ENCODE data around the gene CAMTA2. TPM values are rescaled to one million over a fixed set of nuclear protein-coding genes. Genes with fewer than 3 reads are reported as not detected.

CAMTA2 gene
- total RNA-seq, 4 donors from 2014 or later: 35.9 to 71.8 (median 51.8) TPM

DNA sequence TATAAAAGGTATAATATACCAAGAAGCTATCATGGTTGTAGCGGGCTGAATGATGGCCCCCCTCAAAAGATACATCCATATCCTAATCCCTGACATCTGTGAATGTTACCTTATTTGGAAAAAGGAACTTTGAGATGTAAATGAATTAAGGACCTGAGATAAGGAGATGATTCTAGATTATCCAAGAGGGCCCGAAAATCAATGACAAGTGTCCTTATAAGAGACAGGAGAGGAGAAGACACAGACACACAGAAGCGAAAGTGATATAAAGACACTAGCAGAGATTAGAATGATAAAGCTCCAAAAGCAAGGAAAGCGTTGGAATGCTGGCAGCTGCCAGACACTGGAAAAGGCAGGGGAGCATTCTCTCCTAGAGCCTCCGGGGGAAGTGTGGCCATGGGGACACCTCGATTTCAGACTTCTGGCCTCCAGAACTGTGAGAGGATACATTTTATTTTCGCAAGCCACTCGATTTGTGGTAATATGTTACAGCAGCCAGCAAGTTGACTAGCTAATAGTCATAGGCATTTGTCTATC lies 67.9 kb downstream of the CAMTA2 start:
- TF ChIP-seq POLR2AphosphoS5 (IDR thresholded peaks at IDR 0.05): no peak
- TF ChIP-seq, protein P1, sequence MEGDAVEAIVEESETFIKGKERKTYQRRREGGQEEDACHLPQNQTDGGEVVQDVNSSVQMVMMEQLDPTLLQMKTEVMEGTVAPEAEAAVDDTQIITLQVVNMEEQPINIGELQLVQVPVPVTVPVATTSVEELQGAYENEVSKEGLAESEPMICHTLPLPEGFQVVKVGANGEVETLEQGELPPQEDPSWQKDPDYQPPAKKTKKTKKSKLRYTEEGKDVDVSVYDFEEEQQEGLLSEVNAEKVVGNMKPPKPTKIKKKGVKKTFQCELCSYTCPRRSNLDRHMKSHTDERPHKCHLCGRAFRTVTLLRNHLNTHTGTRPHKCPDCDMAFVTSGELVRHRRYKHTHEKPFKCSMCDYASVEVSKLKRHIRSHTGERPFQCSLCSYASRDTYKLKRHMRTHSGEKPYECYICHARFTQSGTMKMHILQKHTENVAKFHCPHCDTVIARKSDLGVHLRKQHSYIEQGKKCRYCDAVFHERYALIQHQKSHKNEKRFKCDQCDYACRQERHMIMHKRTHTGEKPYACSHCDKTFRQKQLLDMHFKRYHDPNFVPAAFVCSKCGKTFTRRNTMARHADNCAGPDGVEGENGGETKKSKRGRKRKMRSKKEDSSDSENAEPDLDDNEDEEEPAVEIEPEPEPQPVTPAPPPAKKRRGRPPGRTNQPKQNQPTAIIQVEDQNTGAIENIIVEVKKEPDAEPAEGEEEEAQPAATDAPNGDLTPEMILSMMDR (IDR thresholded peaks at IDR 0.05): no peak
- TF ChIP-seq EP300 (IDR thresholded peaks at IDR 0.05; ENCODE audit: low read depth): no peak
- TF ChIP-seq POLR2A (IDR thresholded peaks at IDR 0.05): no peak
- H3K27me3 ChIP-seq: no peaks in the 10 kb centered on the region
- no peaks in the 10 kb centered on the region for H3K9me3 ChIP-seq
- DNase-seq: no peak
- no peaks in the 10 kb centered on the region for H3K36me3 ChIP-seq
- intact Hi-C loops (cut with DNase I; ENCODE audit: low total_unique reads): no loop called here
- in situ Hi-C loops (cut with MboI; ENCODE audit: low pct_ligation_motif_present in 1 of 4, low pct_unique_long_range_greater_than_20kb in 1 of 4, low sequenced_read_pairs in 3 of 4): loop anchor here in 3 of 4 donors (10.0 to 25.0 kb wide), 3 partner anchors 55 to 145 kb away; no protein-coding TSS in a partner anchor
- H3K4me3 ChIP-seq: no peak overlapping the region
- WGBS, 2 donors (ENCODE audit: low coverage in 1 of 2): 77 to 85% methylated on average over 8 of the region's 8 CpGs
- H3K4me1 ChIP-seq: no peaks in the 10 kb centered on the region
- no peak overlapping the region for H3K27ac ChIP-seq

Small RNA genes lying within 50 kb of the gene (small RNA-seq; reads per million reads assigned to genes)
- gene MIR6864 (0 to 0.18 (median 0) reads per million in 4 donors), gene MIR6865 (0 to 0.28 (median 0.06) reads per million in 4 donors)

Other genes with a start within 250 kb of the CAMTA2 start
- gene ZMYND15, start 247.8 kb downstream of the CAMTA2 start, total RNA-seq: 1 to 10 TPM in 1 of 4 donors, under 1 TPM in 1, not detected in 2; 0.82 to 1.4 TPM
- 10 to 100 TPM; 13.0 to 72.6 (median 27.0) TPM for gene CXCL16, start 247.7 kb downstream of the CAMTA2 start, total RNA-seq
- 10 to 100 TPM in 3 of 4 donors, 1 to 10 TPM in 1; 5.2 to 42.6 (median 26.1) TPM for gene TM4SF5, start 215.8 kb downstream of the CAMTA2 start, total RNA-seq
- gene VMO1, start 201.3 kb downstream of the CAMTA2 start, total RNA-seq: 1 to 10 TPM in 2 of 4 donors, under 1 TPM in 1, not detected in 1; 0.68 to 5.2 (median 1.9) TPM
- 1 to 10 TPM in 1 of 4 donors, under 1 TPM in 1, not detected in 2; 0.41 to 1.7 TPM for gene GLTPD2, start 198.7 kb downstream of the CAMTA2 start, total RNA-seq
- 100 to 1,000 TPM in 2 of 4 donors, 10 to 100 TPM in 2; 34.0 to 111 (median 80.9) TPM for gene PSMB6, start 191.5 kb downstream of the CAMTA2 start, total RNA-seq
- 10 to 100 TPM; 13.9 to 81.9 (median 18.9) TPM for gene PLD2, start 180.5 kb downstream of the CAMTA2 start, total RNA-seq
- gene MINK1, start 154.3 kb downstream of the CAMTA2 start, total RNA-seq: 100 to 1,000 TPM; 128 to 406 (median 181) TPM
- gene C17orf107, start 88.1 kb downstream of the CAMTA2 start, total RNA-seq: 1 to 10 TPM in 3 of 4 donors, not detected in 1; 1.8 to 3.2 (median 2.1) TPM
- gene CHRNE, start 84.6 kb downstream of the CAMTA2 start, total RNA-seq: under 1 TPM in 1 of 4 donors, not detected in 3; 0.32 TPM
- gene GP1BA, start 55.4 kb downstream of the CAMTA2 start, total RNA-seq: not detected
- gene SLC25A11, start 47.6 kb downstream of the CAMTA2 start, total RNA-seq: 100 to 1,000 TPM in 1 of 4 donors, 10 to 100 TPM in 3; 62.4 to 120 (median 83.9) TPM
- gene RNF167, start 47.4 kb downstream of the CAMTA2 start, total RNA-seq: 100 to 1,000 TPM in 1 of 4 donors, 10 to 100 TPM in 3; 57.2 to 348 (median 73.7) TPM
- 1,000 to 10,000 TPM in 1 of 4 donors, 100 to 1,000 TPM in 3; 743 to 1,049 (median 945) TPM for gene PFN1, start 39.1 kb downstream of the CAMTA2 start, total RNA-seq
- 100 to 1,000 TPM in 1 of 4 donors, 10 to 100 TPM in 1, 1 to 10 TPM in 2; 2.5 to 211 (median 12.9) TPM for gene ENO3, start 36.6 kb downstream of the CAMTA2 start, total RNA-seq
- 10 to 100 TPM in 3 of 4 donors, 1 to 10 TPM in 1; 8.2 to 64.7 (median 47.4) TPM for gene SPAG7, start 19.9 kb downstream of the CAMTA2 start, total RNA-seq
- gene INCA1, start 9.8 kb upstream of the CAMTA2 start, total RNA-seq: 1 to 10 TPM in 2 of 4 donors, not detected in 2; 1.8 to 2.2 TPM
- 100 to 1,000 TPM; 106 to 125 (median 114) TPM for gene KIF1C, start 10.3 kb upstream of the CAMTA2 start, total RNA-seq
- gene SLC52A1, start 47.8 kb upstream of the CAMTA2 start, total RNA-seq: 1 to 10 TPM in 3 of 4 donors, not detected in 1; 1.3 to 6.0 (median 3.4) TPM
- 10 to 100 TPM in 1 of 4 donors, 1 to 10 TPM in 3; 6.0 to 11.6 (median 8.6) TPM for gene ZFP3, start 90.8 kb upstream of the CAMTA2 start, total RNA-seq
- 10 to 100 TPM in 2 of 4 donors, 1 to 10 TPM in 2; 6.8 to 69.6 (median 27.2) TPM for gene ZNF232, start 124.2 kb upstream of the CAMTA2 start, total RNA-seq
- gene USP6, start 128.4 kb upstream of the CAMTA2 start, total RNA-seq: under 1 TPM in 2 of 4 donors, not detected in 2; under 0.01 to 0.82 TPM
- gene ZNF594, start 204.2 kb upstream of the CAMTA2 start, total RNA-seq: 10 to 100 TPM in 1 of 4 donors, 1 to 10 TPM in 3; 1.5 to 17.0 (median 4.5) TPM
- gene SCIMP, start 247.2 kb upstream of the CAMTA2 start, total RNA-seq: 1 to 10 TPM in 2 of 4 donors, under 1 TPM in 1, not detected in 1; 0.82 to 9.1 (median 2.6) TPM